ENCODE results near the gene LRTM1. TPM values are rescaled to one million over a fixed set of nuclear protein-coding genes. Genes with fewer than 3 reads are reported as not detected.
A peak's percentile ranks its signal among the peaks of the same experiment; 100 is the strongest.

The LRTM1 gene
- total RNA-seq, 4 donors from 2014 or later: not detected

DNA sequence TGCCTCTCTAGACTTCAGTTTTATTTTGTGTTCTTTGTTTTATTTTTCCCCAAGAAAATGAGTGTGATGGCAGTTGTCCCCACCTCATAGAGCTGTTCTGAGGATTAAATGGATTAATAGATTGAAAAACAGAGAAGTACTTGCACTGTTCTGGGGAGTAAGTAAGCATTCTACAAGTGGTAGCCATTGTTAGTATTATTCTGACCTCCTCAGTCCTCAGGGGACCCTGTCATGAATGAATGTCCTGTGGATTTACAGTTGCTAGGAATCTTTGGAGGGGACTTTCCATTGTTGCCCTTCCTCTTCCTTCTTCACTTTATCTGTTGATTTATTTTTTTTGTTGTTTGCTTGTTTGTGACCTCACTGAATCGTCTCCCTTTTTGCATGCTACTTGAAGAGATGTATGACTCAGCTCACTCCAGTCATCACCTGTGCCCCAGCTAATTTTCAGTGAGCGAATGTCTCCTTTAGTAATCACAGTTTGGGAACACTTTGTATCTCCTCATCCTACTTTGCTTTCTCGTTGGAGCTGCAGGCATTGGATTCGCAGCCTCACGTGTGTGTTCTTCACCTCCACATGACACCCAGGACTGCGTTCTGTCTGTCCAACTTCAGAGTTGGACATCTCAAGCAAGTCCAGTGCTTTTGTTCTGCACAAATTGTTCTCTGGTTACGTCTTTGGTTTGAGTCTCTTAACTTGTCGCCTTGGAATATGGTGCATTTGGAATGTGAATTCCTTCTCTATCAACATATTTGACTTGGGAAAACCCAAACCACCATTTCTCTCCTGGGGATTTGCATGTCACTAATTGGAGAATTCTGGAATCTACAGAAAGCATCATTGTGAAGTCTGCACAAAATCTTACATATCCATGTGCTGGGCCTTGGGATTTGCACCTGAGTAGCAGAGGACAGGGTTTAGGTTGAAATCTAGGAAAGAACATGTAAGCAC is 54.5 kb downstream of the LRTM1 start:
- intact Hi-C loops (cut with DNase I; ENCODE audit: low total_unique reads): no loop called here

DNA sequence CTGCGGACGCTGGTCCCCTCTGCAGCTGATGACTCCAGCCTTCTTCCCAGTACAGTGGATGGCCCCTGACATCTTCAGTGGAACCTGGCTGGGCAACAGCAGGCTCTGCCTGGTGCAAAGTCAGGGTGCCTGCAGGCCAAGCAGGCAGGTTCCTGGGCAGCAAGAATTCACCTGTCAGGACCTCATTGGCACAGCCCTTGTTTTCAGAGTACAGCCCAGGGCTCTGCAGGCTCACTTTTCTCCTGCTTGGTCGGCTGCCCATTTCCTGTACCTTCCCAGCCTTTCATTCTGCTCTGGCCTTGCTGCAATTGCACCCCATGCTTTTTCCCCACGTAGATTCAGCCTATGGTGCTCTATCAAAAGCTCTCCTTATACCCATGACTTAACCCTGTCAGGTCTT is 56.0 kb downstream of the LRTM1 start:
- intact Hi-C loops (cut with DNase I; ENCODE audit: low total_unique reads): no loop called here
- Histone ChIP-seq H3K4me1 (no peaks in the 10 kb centered on the region), H3K27me3 (no peaks in the 10 kb centered on the region), H3K4me3 (no peak overlapping the region), H3K36me3 (no peaks in the 10 kb centered on the region), H3K27ac (no peak overlapping the region), H3K9me3 (no peaks in the 10 kb centered on the region)
- TF ChIP-seq CTCF (IDR thresholded peaks at IDR 0.05) (no peak), POLR2A (IDR thresholded peaks at IDR 0.05) (no peak)
- no peak for DNase-seq

More for the DNA sequence above, 54.5 kb downstream of the LRTM1 start:
- Histone ChIP-seq H3K27ac (no peak overlapping the region), H3K4me1 (no peaks in the 10 kb centered on the region), H3K36me3 (no peaks in the 10 kb centered on the region), H3K9me3 (no peaks in the 10 kb centered on the region), H3K27me3 (no peaks in the 10 kb centered on the region), H3K4me3 (no peak overlapping the region)
- DNase-seq: no peak
- TF ChIP-seq CTCF (IDR thresholded peaks at IDR 0.05) (no peak), POLR2A (IDR thresholded peaks at IDR 0.05) (no peak)

DNA sequence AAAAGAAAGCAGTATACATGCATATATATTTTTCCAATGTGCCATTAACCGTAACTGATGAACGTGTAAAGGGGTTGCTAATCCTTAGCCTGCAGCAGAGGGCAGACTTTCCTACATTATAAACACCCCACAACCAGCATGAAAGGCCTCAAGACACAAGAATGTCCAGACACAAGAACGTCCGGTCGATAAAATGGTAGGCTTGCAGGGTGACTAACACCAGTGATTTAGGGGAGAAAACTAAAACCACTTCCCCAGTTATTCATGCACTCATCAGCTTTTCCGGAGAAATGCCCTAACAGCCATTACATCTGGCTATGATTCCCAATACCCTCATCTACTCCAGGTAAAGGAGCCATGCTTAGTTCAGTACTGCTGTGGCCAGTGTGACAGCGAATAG is 57.4 kb downstream of the LRTM1 start:
- DNase-seq: peak in 1 of 2 donors; percentile 28
- TF ChIP-seq POLR2A (IDR thresholded peaks at IDR 0.05) (no peak), CTCF (IDR thresholded peaks at IDR 0.05) (peak; percentile 38 to 59 (median 46))
- intact Hi-C loops (cut with DNase I; ENCODE audit: low total_unique reads): no loop called here

More for the DNA sequence above, 57.4 kb downstream of the LRTM1 start:
- Histone ChIP-seq H3K36me3 (no peaks in the 10 kb centered on the region), H3K27ac (no peak overlapping the region), H3K4me1 (no peaks in the 10 kb centered on the region), H3K4me3 (no peak overlapping the region), H3K27me3 (no peaks in the 10 kb centered on the region), H3K9me3 (no peaks in the 10 kb centered on the region)

Measured in uterus (tissue), 4 donors.